Spleen (tissue), 11 donors: ENCODE measurements around the gene CYTH4. TPM values are rescaled to one million over a fixed set of nuclear protein-coding genes. Genes with fewer than 3 reads are reported as not detected.

Experiments
- DNase-seq: peaks from one replicate; pipeline ENCODE4 v3.0.0-alpha.2; 2020
- H3K27ac ChIP-seq, 8 donors: fragments of 200-600 bp; sonication (generic) in 7 of 8; 1 replicate in 4 of 8; 2 replicates in 4 of 8; pipeline versions ENCODE4 v1.5.0 to v1.8.0; 2016 to 2021; ENCODE audit warnings: inconsistent platforms in 4 of 8, mild to moderate bottlenecking in 4 of 8, moderate library complexity in 1 of 8
- H3K27me3 ChIP-seq, 7 donors: fragments of 200-600 bp; sonication (generic) in 6 of 7; replicated peaks in 1 of 7; 1 replicate in 4 of 7; 2 replicates in 3 of 7; pipeline versions ENCODE4 v1.5.0 to v1.8.0; 2016 to 2021; ENCODE audit warnings: inconsistent platforms in 3 of 7, mild to moderate bottlenecking in 1 of 7
- H3K36me3 ChIP-seq, 6 donors: fragments of 200-600 bp; sonication (generic) in 5 of 6; 1 replicate in 4 of 6; 2 replicates in 2 of 6; pipeline versions ENCODE4 v1.5.0 to v1.8.0; 2016 to 2021; ENCODE audit warnings: inconsistent platforms in 2 of 6
- H3K4me1 ChIP-seq, 6 donors: fragments of 200-600 bp; sonication (generic) in 5 of 6; 1 replicate in 3 of 6; 2 replicates in 3 of 6; pipeline versions ENCODE4 v1.5.0 to v1.8.0; 2016 to 2021; ENCODE audit warnings: inconsistent platforms in 3 of 6
- H3K4me3 ChIP-seq, 8 donors: fragments of 200-600 bp; sonication (generic) in 7 of 8; 1 replicate in 4 of 8; 2 replicates in 4 of 8; pipeline versions ENCODE4 v1.5.0 to v1.8.0; 2016 to 2021; ENCODE audit warnings: inconsistent platforms in 4 of 8, mild to moderate bottlenecking in 4 of 8, moderate library complexity in 2 of 8
- H3K9me3 ChIP-seq, 8 donors: fragments of 200-600 bp; sonication (generic) in 7 of 8; 1 replicate in 4 of 8; 2 replicates in 4 of 8; pipeline versions ENCODE4 v1.5.0 to v1.8.0; 2016 to 2021; ENCODE audit warnings: inconsistent platforms in 4 of 8
- CTCF ChIP-seq, 11 experiments: fragments of 200-600 bp in 7 of 11; fragments of 450-650 bp in 4 of 11; sonication (generic) in 4 of 11; IDR thresholded peaks in 8 of 11; conservative IDR thresholded peaks in 3 of 11; 1 replicate in 7 of 11; 2 replicates in 4 of 11; pipeline versions ENCODE4 v1.4.0 to v1.8.0; 2016 to 2021; ENCODE audit warnings: antibody characterized with exemption in 11 of 11, inconsistent platforms in 4 of 11, mild to moderate bottlenecking in 1 of 11
- POLR2A ChIP-seq, 3 donors: fragments of 450-650 bp; IDR thresholded peaks; one replicate each; pipeline ENCODE4 v1.5.1; 2017; ENCODE audit warnings: antibody characterized with exemption in 3 of 3, mild to moderate bottlenecking in 1 of 3
- POLR2AphosphoS5 ChIP-seq, 3 donors: sonication (generic); formaldehyde crosslinking; IDR thresholded peaks; one replicate each; pipeline ENCODE4 v1.5.1; 2017; ENCODE audit warnings: antibody characterized with exemption in 3 of 3
- WGBS, 5 donors: extraction: QIAGEN DNeasy Blood & Tissue Kit in 3 of 5; methylation state at CpG; one replicate each; pipeline versions ENCODE4 v1.1.5 to v1.1.7; 2013 to 2018; 5-methylcytosine and 5-hydroxymethylcytosine counted together
- intact Hi-C: fragments of 100-400 bp; cut with DNase I; formaldehyde crosslinking; loops from one replicate; pipeline ENCODE4 v1.15.0; 2023; ENCODE audit warnings: low total_unique reads
- polyA plus RNA-seq, 3 donors: library from polyadenylated mRNA; stranded (reverse); fragments of 200-250 nt; gene quantifications; one replicate each; pipeline ENCODE4 v1.2.1, GENCODE V29; 2013
- total RNA-seq, 7 donors: library from RNA; depleted of rRNA in 3 of 7; stranded (reverse); fragments of >200 nt in 3 of 7; fragmentation: NEBNext Ultra II Directional in 4 of 7; extraction: Animal tissue kit (Norgen Biotek cat#: 25700) in 4 of 7; gene quantifications; one replicate each; pipeline versions ENCODE4 v1.1.0 to v1.2.1, GENCODE V29; 2016 to 2021
- donor health status: healthy with polysubstance abuse.
- donor health status: DM: no; HTN: no; CAD: no; lungs with moderate emphysema.
- donor health status: DM: no; HTN: no; CAD: no.
- donor health status: Bipolar disorder and iron deficiency.
- donor health status: healthy.
- donor health status: DM: no; HTN: no; CAD: no.
- donor health status: DM: yes; HTN: yes; CAD: no.

Gene CYTH4
- total and polyA plus RNA-seq, 10 donors = 35.3 to 238 (median 104) TPM

GRCh38 chr22:37239336-37240239, 42.7 kb upstream of the CYTH4 start:
- Histone ChIP-seq H3K27ac (peak overlapping the region; percentile 18 to 99 (median 94)), H3K4me1 (peaks cover 69 to 100% (median 94%) of the 10 kb centered on the region in 6 donors), H3K9me3 (no peaks in the 10 kb centered on the region), H3K36me3 (peaks cover 0 to 76% (median 42%) of the 10 kb centered on the region in 6 donors), H3K4me3 (peak overlapping the region in 2 of 8 donors; percentile 16 to 94), H3K27me3 (peaks cover 0 to 39% (median 0%) of the 10 kb centered on the region in 7 donors)
- peak; percentile 72 for DNase-seq
- peak in 1 of 3 donors; percentile 0 for TF ChIP-seq POLR2AphosphoS5 (IDR thresholded peaks at IDR 0.05)
- TF ChIP-seq CTCF (IDR thresholded peaks at IDR 0.05 in 8 of 11, conservative IDR thresholded peaks at IDR 0.05 in 3 of 11) = no peak
- TF ChIP-seq POLR2A (IDR thresholded peaks at IDR 0.05) = no peak
- intact Hi-C loops = no loop called here
- WGBS, 5 donors = 71 to 83% (median 77%) methylated on average over 8 to 10 of the region's 10 CpGs

- H3K9me3 ChIP-seq = no peaks in the 10 kb centered on the region
- TF ChIP-seq POLR2AphosphoS5 (IDR thresholded peaks at IDR 0.05) (peak in 1 of 3 donors; percentile 4), CTCF (IDR thresholded peaks at IDR 0.05 in 8 of 11, conservative IDR thresholded peaks at IDR 0.05 in 3 of 11) (no peak), POLR2A (IDR thresholded peaks at IDR 0.05) (no peak)
- H3K4me3 ChIP-seq = peak overlapping the region in 4 of 8 donors; percentile 70 to 98 (median 93)
- intact Hi-C loops = no loop called here
- H3K4me1 ChIP-seq = peaks cover 69 to 100% (median 94%) of the 10 kb centered on the region in 6 donors
- H3K27ac ChIP-seq = peak overlapping the region; percentile 40 to 99 (median 94)
- peak; percentile 62 for DNase-seq
- peaks cover 0 to 68% (median 41%) of the 10 kb centered on the region in 6 donors for H3K36me3 ChIP-seq
- WGBS, 5 donors = 79 to 82% (median 80%) methylated on average over 10 to 11 of the region's 11 CpGs
- peaks cover 0 to 43% (median 0%) of the 10 kb centered on the region in 7 donors for H3K27me3 ChIP-seq
These were observed 41.9 kb upstream of the CYTH4 start for GRCh38 chr22:37240240-37240940.

GRCh38 chr22:37240941-37241320, 41.4 kb upstream of the CYTH4 start:
- DNase-seq = peak; percentile 80
- H3K27me3 ChIP-seq = peaks cover 0 to 43% (median 0%) of the 10 kb centered on the region in 7 donors
- no peak for TF ChIP-seq POLR2A (IDR thresholded peaks at IDR 0.05)
- no peak for TF ChIP-seq POLR2AphosphoS5 (IDR thresholded peaks at IDR 0.05)
- TF ChIP-seq CTCF (IDR thresholded peaks at IDR 0.05 in 8 of 11, conservative IDR thresholded peaks at IDR 0.05 in 3 of 11) = no peak
- intact Hi-C loops = no loop called here
- H3K27ac ChIP-seq = peak overlapping the region; percentile 40 to 99 (median 94)
- WGBS, 5 donors = 72 to 82% (median 74%) methylated on average over 7 of the region's 7 CpGs
- peaks cover 69 to 100% (median 94%) of the 10 kb centered on the region in 6 donors for H3K4me1 ChIP-seq
- peaks cover 0 to 62% (median 38%) of the 10 kb centered on the region in 6 donors for H3K36me3 ChIP-seq
- peak overlapping the region in 7 of 8 donors; percentile 39 to 98 (median 85) for H3K4me3 ChIP-seq
- H3K9me3 ChIP-seq = no peaks in the 10 kb centered on the region
